SK-MEL-5 (cell line): ENCODE results near the gene RNF223. TPM values are rescaled to one million over a fixed set of nuclear protein-coding genes. Genes with fewer than 3 reads are reported as not detected.
A peak's percentile ranks its signal among the peaks of the same experiment; 100 is the strongest.

ENCODE experiments used
- DNase-seq: peaks from one replicate; pipeline ENCODE4 v3.0.0-alpha.2; 2016; ENCODE audit warnings: low read depth, low spot score
- in situ Hi-C: cut with HindIII; loops from 2 replicates; pipeline ENCODE4 v1.10.0; 2016; ENCODE audit warnings: low sequenced_read_pairs, high pct_unique_total_duplicates, low pct_unique_long_range_greater_than_20kb
- total RNA-seq: library from RNA; depleted of rRNA; stranded (reverse); fragments of >200 nt; shearing (Covaris generic); gene quantifications from 2 replicates; pipeline ENCODE4 v1.2.3, GENCODE V29; 2014

Gene RNF223
- total RNA-seq, 1 experiment from 2014 or later, result not detected

GRCh38 chr1:1043921-1044320 is 30.2 kb downstream of the RNF223 start:
- DNase-seq, result no peak
- in situ Hi-C loops, result no loop called here

GRCh38 chr1:1043411-1043810 is 30.7 kb downstream of the RNF223 start:
- in situ Hi-C loops, result no loop called here
- no peak for DNase-seq

- no peak for DNase-seq
- in situ Hi-C loops, result no loop called here
Observed at GRCh38 chr1:1042835-1043234, 31.3 kb downstream of the RNF223 start.

GRCh38 chr1:1041873-1042272 is 32.2 kb downstream of the RNF223 start:
- DNase-seq, result no peak
- in situ Hi-C loops, result no loop called here

GRCh38 chr1:1041092-1041523 is 33.0 kb downstream of the RNF223 start:
- in situ Hi-C loops, result no loop called here
- DNase-seq, result no peak

- no peak for DNase-seq
- in situ Hi-C loops, result no loop called here
Observed at GRCh38 chr1:1040004-1040991, 33.8 kb downstream of the RNF223 start.

- DNase-seq, result no peak
- in situ Hi-C loops, result no loop called here
Observed at GRCh38 chr1:1039145-1039910, 34.8 kb downstream of the RNF223 start.

GRCh38 chr1:1038694-1039093 is 35.4 kb downstream of the RNF223 start:
- DNase-seq, result no peak

GRCh38 chr1:1037366-1038327 is 36.5 kb downstream of the RNF223 start:
- in situ Hi-C loops, result no loop called here
- DNase-seq, result no peak

More at GRCh38 chr1:1038694-1039093, 35.4 kb downstream of the RNF223 start:
- in situ Hi-C loops, result no loop called here

GRCh38 chr1:1035291-1035943 is 38.7 kb downstream of the RNF223 start:
- in situ Hi-C loops, result no loop called here

GRCh38 chr1:1034439-1034781 is 39.7 kb downstream of the RNF223 start:
- DNase-seq, result no peak
- in situ Hi-C loops, result no loop called here

More at GRCh38 chr1:1035291-1035943, 38.7 kb downstream of the RNF223 start:
- DNase-seq, result no peak

GRCh38 chr1:1033731-1034438 is 40.2 kb downstream of the RNF223 start:
- in situ Hi-C loops, result no loop called here

GRCh38 chr1:1033009-1033587 is 41.0 kb downstream of the RNF223 start:
- DNase-seq, result peak; percentile 52

More at GRCh38 chr1:1033731-1034438, 40.2 kb downstream of the RNF223 start:
- DNase-seq, result no peak

GRCh38 chr1:1032424-1032823 is 41.7 kb downstream of the RNF223 start:
- in situ Hi-C loops, result no loop called here

More at GRCh38 chr1:1033009-1033587, 41.0 kb downstream of the RNF223 start:
- in situ Hi-C loops, result no loop called here

GRCh38 chr1:1031659-1032235 is 42.4 kb downstream of the RNF223 start:
- DNase-seq, result no peak
- in situ Hi-C loops, result no loop called here

More at GRCh38 chr1:1032424-1032823, 41.7 kb downstream of the RNF223 start:
- no peak for DNase-seq
